ENCODE measurements around the gene SPTLC1. TPM values are rescaled to one million over a fixed set of nuclear protein-coding genes. Genes with fewer than 3 reads are reported as not detected.

The SPTLC1 gene
- total RNA-seq, 1 donor from 2014 or later, result 45.9 TPM

GRCh38 chr9:92142329-92142728 is 27.1 kb upstream of the SPTLC1 start:
- TF ChIP-seq, protein P1, sequence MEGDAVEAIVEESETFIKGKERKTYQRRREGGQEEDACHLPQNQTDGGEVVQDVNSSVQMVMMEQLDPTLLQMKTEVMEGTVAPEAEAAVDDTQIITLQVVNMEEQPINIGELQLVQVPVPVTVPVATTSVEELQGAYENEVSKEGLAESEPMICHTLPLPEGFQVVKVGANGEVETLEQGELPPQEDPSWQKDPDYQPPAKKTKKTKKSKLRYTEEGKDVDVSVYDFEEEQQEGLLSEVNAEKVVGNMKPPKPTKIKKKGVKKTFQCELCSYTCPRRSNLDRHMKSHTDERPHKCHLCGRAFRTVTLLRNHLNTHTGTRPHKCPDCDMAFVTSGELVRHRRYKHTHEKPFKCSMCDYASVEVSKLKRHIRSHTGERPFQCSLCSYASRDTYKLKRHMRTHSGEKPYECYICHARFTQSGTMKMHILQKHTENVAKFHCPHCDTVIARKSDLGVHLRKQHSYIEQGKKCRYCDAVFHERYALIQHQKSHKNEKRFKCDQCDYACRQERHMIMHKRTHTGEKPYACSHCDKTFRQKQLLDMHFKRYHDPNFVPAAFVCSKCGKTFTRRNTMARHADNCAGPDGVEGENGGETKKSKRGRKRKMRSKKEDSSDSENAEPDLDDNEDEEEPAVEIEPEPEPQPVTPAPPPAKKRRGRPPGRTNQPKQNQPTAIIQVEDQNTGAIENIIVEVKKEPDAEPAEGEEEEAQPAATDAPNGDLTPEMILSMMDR (IDR thresholded peaks at IDR 0.05; ENCODE audit: partially characterized antibody, unreplicated experiment), result no peak
- Mint-ChIP-seq H3K27me3 (ENCODE audit: unreplicated experiment) (peaks cover 7% of the 10 kb centered on the region), H3K4me1 (ENCODE audit: low read depth, unreplicated experiment) (peaks cover 10% of the 10 kb centered on the region), H3K36me3 (ENCODE audit: unreplicated experiment) (no peaks in the 10 kb centered on the region), H3K4me3 (ENCODE audit: unreplicated experiment) (no peak overlapping the region), H3K9me3 (ENCODE audit: unreplicated experiment) (peaks cover 7% of the 10 kb centered on the region), H3K27ac (ENCODE audit: unreplicated experiment) (no peak overlapping the region)
- DNase-seq, result no peak

DNA sequence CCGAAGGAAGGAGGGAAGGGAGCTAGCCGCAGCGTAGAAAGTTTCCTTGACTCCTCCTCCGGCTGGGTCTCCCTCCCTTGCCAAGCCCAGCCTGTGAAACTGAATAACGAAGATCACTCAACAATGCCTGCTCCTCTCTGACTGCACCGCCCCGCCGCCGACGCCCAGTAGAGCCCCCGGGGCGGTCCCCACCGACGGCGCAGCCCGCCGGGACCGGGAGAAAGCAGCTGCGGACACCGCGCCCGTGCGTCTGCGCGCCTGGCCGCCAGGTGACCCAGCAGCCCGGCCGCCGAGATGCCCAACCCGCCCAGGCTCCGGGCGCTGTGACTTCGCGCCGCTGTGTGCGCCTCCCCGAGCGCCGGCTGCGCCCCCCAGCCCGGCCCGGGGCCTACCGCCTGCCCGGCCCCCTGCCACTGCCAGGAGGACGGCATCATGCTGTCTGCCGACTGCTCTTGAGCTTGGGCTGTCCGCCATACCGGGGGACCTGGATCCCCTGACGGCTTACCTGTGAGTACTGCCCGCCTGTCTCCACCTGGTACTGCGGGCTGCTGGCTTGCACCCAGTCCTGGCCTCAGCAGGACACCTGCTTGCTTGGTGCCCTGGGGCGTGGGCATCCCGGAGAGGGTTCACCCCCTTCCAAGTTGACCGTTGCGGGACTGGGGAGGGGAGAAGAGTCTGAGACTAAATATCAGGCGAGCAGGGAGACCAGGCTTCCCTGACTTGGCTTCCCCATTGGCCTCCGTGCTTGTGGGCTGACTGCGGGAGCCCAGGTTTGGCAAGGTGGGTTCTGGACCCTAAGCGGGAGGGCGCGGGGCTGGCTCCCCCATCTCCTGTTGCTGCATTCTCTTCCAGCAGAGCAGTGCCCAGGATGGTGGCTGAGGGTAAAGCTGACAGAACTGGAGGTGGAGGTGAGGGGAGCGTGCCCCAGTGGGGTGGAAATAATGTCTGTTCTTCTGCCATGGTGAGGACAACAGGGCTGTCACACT is 26.2 kb upstream of the SPTLC1 start:
- peaks cover 5% of the 10 kb centered on the region for H3K27me3 Mint-ChIP-seq (ENCODE audit: unreplicated experiment)
- no peak overlapping the region for H3K27ac Mint-ChIP-seq (ENCODE audit: unreplicated experiment)
- peak; percentile 51 for DNase-seq
- peak overlapping the region; percentile 74 for H3K4me3 Mint-ChIP-seq (ENCODE audit: unreplicated experiment)
- no peaks in the 10 kb centered on the region for H3K36me3 Mint-ChIP-seq (ENCODE audit: unreplicated experiment)
- TF ChIP-seq, protein P1 (IDR thresholded peaks at IDR 0.05; ENCODE audit: partially characterized antibody, unreplicated experiment), result no peak
- peaks cover 10% of the 10 kb centered on the region for H3K4me1 Mint-ChIP-seq (ENCODE audit: low read depth, unreplicated experiment)
- peaks cover 7% of the 10 kb centered on the region for H3K9me3 Mint-ChIP-seq (ENCODE audit: unreplicated experiment)

DNA sequence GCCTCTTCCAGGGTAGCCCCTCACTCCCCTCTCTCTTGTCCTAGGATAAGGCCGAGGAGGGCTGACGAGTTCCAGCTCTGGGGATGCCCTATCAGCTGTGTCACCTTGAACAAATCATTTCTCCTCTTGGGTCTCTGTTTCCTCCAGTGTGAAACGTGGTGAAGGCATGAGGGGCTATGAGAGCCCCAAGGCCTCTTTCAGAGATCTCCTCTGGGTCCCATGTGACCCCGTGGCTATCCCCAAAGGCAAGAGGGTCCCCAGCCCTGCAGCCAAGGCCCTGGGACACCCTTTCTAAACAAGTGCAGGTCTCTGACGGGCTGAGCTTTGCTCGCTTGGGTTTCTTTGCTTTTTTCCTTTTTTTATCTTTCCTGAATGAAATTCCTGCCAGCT is 25.5 kb upstream of the SPTLC1 start:
- Mint-ChIP-seq H3K36me3 (ENCODE audit: unreplicated experiment) (no peaks in the 10 kb centered on the region), H3K9me3 (ENCODE audit: unreplicated experiment) (peaks cover 7% of the 10 kb centered on the region), H3K4me3 (ENCODE audit: unreplicated experiment) (peak overlapping the region; percentile 74), H3K27ac (ENCODE audit: unreplicated experiment) (no peak overlapping the region), H3K4me1 (ENCODE audit: low read depth, unreplicated experiment) (peaks cover 8% of the 10 kb centered on the region), H3K27me3 (ENCODE audit: unreplicated experiment) (peaks cover 7% of the 10 kb centered on the region)
- no peak for DNase-seq
- TF ChIP-seq, protein P1 (IDR thresholded peaks at IDR 0.05; ENCODE audit: partially characterized antibody, unreplicated experiment), result no peak

DNA sequence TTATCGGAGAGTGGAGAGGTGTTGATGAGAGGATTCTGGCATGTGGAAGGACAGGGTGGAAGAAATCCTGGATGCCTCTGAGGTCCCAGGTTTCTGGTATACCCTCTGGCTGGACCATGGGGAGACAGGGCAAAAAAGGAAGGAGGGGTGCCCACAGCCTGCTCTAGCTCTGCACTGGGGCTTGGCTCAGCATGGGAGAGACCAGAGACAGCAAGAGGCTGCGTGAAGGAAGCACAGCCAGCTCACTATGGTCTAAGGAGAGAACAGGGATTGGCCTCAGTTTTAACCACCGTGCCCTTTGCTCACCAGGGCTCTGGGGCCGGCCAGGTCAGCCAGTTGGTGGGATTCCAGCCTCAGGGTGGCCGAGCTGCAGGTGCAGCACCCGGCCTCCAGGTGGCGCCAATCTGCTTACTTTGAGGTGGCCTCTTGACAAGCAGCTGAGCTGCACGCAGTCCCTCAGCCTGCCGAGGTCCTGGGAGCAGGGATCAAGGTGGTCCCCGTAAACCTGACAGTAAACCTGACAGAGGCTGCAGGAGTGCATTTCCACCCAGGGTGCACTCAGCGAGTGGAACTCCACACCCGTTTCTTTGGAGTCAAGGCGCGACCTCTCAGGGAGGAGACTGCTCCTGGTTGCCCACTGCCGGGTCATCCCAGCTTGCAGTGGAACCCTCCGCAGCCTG is 25.0 kb upstream of the SPTLC1 start:
- no peaks in the 10 kb centered on the region for H3K36me3 Mint-ChIP-seq (ENCODE audit: unreplicated experiment)
- peak overlapping the region; percentile 13 for H3K4me3 Mint-ChIP-seq (ENCODE audit: unreplicated experiment)
- H3K27me3 Mint-ChIP-seq (ENCODE audit: unreplicated experiment), result peaks cover 8% of the 10 kb centered on the region
- TF ChIP-seq, protein P1 (IDR thresholded peaks at IDR 0.05; ENCODE audit: partially characterized antibody, unreplicated experiment), result peak; percentile 94
- H3K4me1 Mint-ChIP-seq (ENCODE audit: low read depth, unreplicated experiment), result peaks cover 8% of the 10 kb centered on the region
- H3K9me3 Mint-ChIP-seq (ENCODE audit: unreplicated experiment), result peaks cover 7% of the 10 kb centered on the region
- peak; percentile 95 for DNase-seq
- peak overlapping the region; percentile 52 for H3K27ac Mint-ChIP-seq (ENCODE audit: unreplicated experiment)
